DMS153 treated with DMSO at 0.1 percent for 48 hours (cell line): Measurements from ENCODE around the gene PYCR2.
A peak's percentile ranks its signal among the peaks of the same experiment; 100 is the strongest.

Source experiments
- DNase-seq: peaks from one replicate; lab custom pipeline; 2025; ENCODE audit not compliant: unreplicated experiment; lab: John Stamatoyannopoulos, UW

The PYCR2 gene

GRCh38 chr1:225879521-225880221 lies 44.4 kb downstream of the PYCR2 start:
- peak; percentile 70 for DNase-seq

GRCh38 chr1:225878282-225878681 lies 45.8 kb downstream of the PYCR2 start:
- peak; percentile 53 for DNase-seq

GRCh38 chr1:225877580-225877979 lies 46.5 kb downstream of the PYCR2 start:
- peak; percentile 56 for DNase-seq

- no peak for DNase-seq
Observed at GRCh38 chr1:225876900-225877510, 47.0 kb downstream of the PYCR2 start.

GRCh38 chr1:225875044-225875815 lies 48.8 kb downstream of the PYCR2 start:
- peak; percentile 71 for DNase-seq

- no peak for DNase-seq
Observed at GRCh38 chr1:225874431-225874830, 49.6 kb downstream of the PYCR2 start.

GRCh38 chr1:225873281-225873850 lies 50.7 kb downstream of the PYCR2 start:
- no peak for DNase-seq

- DNase-seq, result no peak
Observed at GRCh38 chr1:225872075-225872430, 52.0 kb downstream of the PYCR2 start.

- DNase-seq, result peak; percentile 94
Observed at GRCh38 chr1:225871359-225872074, 52.5 kb downstream of the PYCR2 start.

GRCh38 chr1:225870911-225871310 lies 53.1 kb downstream of the PYCR2 start:
- peak; percentile 90 for DNase-seq
